Activated T-helper 17 cell treated with anti-CD3 and anti-CD28 coated beads, Interleukin-2, amount 50 U/mL, for 72 hours (primary cell): ENCODE measurements around the gene VEZT. TPM values are rescaled to one million over a fixed set of nuclear protein-coding genes. Genes with fewer than 3 reads are reported as not detected.

Experiments used
- total RNA-seq, 2 donors: library from RNA; stranded (reverse); gene quantifications; one replicate each; pipeline ENCODE4 v1.2.3, GENCODE V29; 2022

Gene VEZT
- total RNA-seq, 2 donors from 2014 or later, result 42.9 to 49.3 TPM

Other genes starting within 250 kb of the VEZT start
- gene NDUFA12, start 214.1 kb upstream of the VEZT start, total RNA-seq, result 100 to 1,000 TPM in 1 of 2 donors, 10 to 100 TPM in 1; 90.0 to 148 TPM
- gene NR2C1, start 144.2 kb upstream of the VEZT start, total RNA-seq, result 10 to 100 TPM; 17.0 to 28.5 TPM
- 1 to 10 TPM; 1.4 to 2.6 TPM for gene FGD6, start 340 bp upstream of the VEZT start, total RNA-seq